Stromal cell of bone marrow (primary cell): Measurements from ENCODE around the gene WRAP73.

Source experiments
- DNase-seq: peaks from one replicate; pipeline ENCODE4 v3.0.0-alpha.2; 2012; ENCODE audit warnings: low read depth

WRAP73 gene

DNA sequence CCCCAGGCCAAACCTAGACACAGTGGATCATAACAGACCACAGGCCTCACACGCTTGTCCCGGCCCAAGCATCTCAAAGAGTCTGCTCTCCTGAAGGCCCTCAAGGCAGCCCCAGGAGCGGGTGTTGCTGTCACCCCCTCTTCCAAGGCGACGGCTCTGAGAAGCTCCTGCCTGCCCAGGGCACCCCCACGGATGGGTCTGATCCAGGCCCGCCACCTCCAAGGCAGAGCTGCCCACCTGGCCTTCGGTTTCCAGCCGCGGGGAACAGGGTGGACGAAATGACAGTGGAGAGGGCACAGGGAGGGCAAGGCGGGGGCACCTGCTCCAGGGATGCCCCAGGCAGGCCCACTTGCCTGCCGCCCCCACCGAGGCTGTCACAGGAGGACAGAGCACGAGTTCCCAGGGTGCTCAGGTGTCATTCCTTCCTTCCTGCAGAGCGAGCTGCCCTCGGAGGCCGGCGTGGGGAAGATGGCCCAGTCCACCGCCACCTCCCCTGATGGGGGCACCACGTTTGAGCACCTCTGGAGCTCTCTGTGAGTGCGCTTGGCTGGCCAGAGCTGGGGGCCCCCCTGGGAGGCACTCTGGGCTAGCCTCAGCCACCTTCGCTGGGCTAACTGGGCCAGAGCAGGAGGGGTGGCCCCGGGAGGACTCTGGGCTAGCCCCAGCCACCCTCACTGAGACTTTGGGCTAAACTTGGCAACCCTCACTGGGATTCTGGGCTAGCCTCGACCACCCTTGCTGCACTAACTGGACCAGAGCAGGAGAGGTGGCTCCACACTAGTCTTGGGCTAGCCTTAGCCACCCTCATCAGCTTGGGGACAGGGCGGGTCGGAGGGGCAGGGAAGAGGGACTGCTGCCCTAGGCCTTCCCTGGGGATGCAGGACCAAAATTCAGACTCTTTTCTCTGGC, 32.2 kb upstream of the WRAP73 start:
- no peak for DNase-seq

- no peak for DNase-seq
Observed at GRCh38 chr1:3681231-3681897, 31.5 kb upstream of the WRAP73 start.

DNA sequence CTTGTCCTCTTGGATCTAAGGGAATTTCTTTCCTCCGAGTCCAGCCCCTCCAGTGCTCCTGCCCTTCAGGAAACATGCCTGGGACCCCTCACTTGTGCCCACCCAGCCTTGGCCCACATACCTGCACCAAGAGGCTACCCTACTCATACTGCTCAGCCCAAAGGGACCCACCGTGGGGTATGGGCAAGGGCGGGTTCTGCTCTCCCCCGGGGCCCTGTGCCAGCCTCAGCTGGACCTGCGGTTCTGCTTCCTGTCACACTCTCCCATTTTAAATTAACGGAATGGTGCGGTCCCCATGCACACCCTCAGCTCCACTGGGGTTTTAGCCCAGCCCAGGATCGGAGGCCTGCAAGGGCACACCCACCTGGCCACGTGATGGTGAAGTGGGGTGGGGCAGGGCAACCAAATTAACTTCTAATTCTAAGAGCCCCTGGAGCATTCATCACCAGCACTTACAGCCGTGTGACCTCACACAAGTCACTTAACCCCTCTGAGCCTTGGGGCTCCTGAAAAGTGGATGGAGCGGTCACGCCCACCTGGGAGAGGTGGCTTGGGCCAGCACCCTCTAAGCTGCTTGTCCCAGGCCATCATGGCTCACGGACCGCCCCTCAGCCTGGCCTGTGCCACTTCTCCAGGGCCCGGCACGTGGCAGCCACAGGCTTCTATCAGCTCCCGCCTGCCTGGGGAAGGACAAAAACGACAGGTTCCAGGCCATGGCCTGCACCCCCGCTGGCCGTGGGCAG, 30.8 kb upstream of the WRAP73 start:
- no peak for DNase-seq

DNA sequence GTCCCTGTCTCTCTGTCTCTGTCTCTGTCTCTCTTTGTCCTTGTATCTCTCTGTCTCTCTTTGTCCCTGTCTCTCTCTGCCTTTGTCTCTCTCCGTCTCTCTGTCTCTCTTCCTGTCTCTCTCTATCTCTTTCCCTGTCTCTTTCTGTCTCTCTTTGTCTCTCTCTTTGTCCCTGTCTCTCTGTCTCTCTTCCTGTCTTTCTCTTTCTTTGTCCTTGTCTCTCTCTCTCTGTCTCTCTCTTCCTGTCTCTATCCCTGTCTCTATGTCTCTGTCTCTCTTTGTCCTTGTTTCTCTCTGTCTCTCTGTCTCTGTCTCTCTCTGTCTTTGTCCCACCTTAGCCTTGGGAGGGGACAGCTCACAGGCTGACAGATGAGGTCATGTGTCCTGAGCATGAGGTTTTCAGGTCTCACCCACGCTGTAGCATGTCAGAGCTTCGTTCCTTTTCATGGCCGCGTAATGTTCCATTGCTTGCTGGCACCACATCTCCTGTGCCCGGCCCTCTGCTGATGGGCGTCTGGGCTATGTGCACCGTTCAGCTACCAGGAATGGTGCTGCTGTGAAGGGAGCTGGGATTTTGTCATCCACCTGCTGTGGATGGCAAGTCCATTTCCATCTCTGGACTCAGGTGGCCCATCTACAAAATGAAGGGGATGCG, 30.0 kb upstream of the WRAP73 start:
- DNase-seq, result no peak

DNA sequence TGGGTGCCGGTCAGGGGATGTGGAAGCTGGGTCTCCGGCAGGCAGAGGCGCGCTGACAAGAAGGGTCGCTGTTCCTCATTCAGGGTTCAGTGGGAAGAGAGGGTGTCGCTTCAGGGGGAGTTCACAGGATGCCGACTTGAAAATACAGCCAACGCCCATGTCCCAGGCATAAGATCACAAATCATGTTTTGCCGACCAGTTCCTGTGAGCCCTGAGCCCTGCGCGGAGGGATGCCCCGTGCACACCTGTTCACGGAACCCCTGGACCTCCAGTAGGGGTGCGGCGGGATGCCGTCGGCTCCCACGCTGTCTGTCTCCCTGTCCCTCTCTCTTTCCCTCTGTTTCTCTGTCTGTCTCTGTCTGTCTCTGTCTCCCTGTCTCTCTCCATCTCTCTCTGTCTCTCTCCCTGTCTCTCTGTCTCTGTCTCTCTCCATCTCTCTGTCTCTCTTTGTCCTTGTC, 29.2 kb upstream of the WRAP73 start:
- no peak for DNase-seq

- no peak for DNase-seq
Observed at GRCh38 chr1:3678361-3679097, 28.6 kb upstream of the WRAP73 start.

- DNase-seq, result no peak
Observed at GRCh38 chr1:3677484-3677883, 27.6 kb upstream of the WRAP73 start.

- DNase-seq, result no peak
Observed at GRCh38 chr1:3676581-3677470, 26.9 kb upstream of the WRAP73 start.

DNA sequence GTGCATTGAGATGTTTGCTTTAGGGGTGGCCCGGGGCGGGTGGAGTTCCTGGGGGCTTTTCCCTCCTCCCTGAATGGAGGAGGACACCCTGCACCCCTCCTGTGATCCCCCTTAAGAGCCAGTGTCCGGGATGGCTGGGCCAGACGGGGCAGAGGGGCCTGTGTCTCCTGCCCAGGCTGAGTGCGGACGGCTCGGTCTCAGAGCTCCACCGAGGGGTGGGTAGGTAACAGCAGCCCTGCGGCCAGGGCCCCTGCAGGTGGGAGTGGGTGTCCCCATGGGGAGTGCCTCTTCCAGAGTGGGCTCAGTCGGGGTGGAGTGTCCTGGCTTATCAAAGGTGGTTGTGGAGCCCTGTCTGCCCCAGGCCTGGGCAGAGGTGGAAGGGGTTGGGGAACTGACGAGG, 25.5 kb upstream of the WRAP73 start:
- DNase-seq, result no peak

GRCh38 chr1:3674100-3675094, 24.5 kb upstream of the WRAP73 start:
- no peak for DNase-seq

DNA sequence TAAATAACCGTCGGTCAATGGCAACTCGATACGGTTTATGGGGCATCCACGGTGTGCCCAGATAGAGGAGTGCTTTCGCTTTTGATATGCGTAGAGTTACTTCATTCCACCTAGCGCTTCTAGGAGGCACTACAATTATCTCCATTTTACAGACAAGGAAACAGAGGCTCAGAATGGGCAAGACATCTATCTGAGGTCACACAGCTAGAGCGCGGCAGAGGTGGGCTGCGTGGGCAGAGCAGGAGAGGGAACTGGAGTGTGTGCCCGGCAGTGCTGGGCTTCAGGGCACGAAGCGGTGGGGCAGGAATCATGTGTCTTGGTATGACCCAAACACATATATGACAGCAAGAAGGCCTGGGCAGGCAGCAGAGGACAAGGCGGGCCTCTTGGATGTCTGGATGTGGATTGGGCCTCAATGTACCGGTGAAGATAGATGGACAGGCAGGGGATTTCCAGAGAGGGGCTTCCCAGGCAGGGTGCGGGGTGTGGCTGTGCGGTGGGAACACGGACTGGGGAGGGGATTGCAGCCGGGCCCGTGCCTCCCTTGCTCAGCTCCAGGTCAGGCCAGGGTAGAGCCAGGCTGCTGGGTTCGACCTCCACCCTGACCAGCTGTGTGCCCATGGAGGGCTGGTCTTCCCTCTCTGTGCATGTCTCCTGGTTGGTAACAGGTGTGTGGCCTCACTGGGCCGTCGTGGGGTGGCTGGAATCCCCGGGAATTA, 23.6 kb upstream of the WRAP73 start:
- no peak for DNase-seq

- DNase-seq, result no peak
Observed at GRCh38 chr1:3672971-3673361, 23.1 kb upstream of the WRAP73 start.

GRCh38 chr1:3672231-3672970, 22.5 kb upstream of the WRAP73 start:
- DNase-seq, result no peak

GRCh38 chr1:3671371-3672180, 21.7 kb upstream of the WRAP73 start:
- DNase-seq, result no peak

DNA sequence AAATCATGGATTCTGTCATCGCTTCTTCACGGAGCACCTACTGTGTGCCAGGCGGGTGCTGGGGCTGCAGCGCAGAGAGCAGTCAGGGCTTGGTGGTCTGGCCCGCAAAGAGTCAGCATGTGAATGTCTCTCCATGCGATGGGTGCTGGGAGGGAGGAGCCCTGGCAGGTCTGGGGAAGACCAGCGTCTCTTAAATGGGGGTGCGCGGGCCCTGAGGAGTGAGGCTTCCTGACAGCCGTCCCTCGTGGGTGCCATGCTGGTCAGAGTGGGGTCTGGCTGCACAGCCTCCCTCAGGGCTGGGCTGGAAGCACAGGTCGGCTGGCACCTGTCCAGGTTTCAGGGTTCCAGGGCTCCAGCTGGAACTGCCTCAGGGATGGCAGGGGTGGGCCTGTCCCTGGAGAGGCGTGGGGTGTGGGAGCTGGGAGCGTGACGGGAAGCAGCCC, 20.9 kb upstream of the WRAP73 start:
- DNase-seq, result no peak

DNA sequence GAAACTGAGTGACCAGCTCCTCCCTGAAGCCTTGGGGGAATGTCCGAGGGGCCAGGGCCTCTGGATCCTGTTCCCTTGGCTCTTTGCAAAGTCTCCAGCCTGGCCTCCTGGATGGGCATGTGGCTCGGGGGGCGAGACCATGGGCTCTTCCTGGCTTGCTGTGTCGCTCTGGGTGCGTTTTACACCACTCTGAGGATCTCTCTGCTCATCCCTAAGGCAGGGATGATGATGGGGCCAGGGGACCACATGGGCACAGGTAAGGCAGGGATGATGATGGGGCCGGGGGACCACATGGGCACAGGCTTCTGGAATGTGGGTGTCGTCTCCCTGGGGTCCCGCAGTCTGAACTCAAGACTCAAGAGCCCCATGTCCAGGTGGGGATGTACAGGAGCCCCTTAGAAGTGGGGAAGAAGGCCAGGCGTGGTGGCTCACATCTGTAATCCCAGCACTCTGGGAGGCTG, 20.1 kb upstream of the WRAP73 start:
- no peak for DNase-seq

DNA sequence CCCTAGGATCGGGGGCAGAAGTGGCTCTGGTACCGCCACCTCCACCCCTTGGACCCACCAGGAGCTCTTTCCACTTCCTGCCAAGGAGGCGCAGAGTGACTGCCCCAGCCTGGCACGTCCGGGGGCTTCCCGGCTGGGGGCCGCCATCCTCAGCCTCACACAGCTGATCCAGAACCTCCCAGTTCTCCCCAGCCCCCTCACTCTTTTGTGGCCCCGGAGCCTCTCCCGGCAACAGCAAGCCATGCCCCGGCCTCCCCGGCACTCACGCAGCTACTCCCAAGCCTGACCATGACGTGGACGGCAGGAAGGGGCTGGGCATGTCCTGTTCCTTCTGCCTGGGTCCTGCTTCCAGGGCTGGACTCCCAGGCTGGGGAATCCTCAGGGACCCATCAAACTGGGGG, 19.5 kb upstream of the WRAP73 start:
- no peak for DNase-seq
